A549 (cell line): ENCODE measurements around the gene CATSPERE. TPM values are rescaled to one million over a fixed set of nuclear protein-coding genes. Genes with fewer than 3 reads are reported as not detected.

Experiments used
- ATAC-seq, 2 experiments: fragments of 200-7000 bp in 1 of 2; fragments of >200 bp in 1 of 2; cut with Nextera tagmentation in 1 of 2; cut with Tn5 transposase in 1 of 2; 3 replicates each; pipeline versions ENCODE4 v1.8.0 to v1.9.1; 2018 to 2020; ENCODE audit warnings: mild to moderate bottlenecking in 1 of 2, moderate library complexity in 1 of 2
- CTCF ChIA-PET: fragments of 300-600 bp; sonication (Branson Sonifier 250); formaldehyde crosslinking; extraction: SDS; loops from one replicate; lab custom pipeline; 2021; ENCODE audit warnings: antibody characterized with exemption, inconsistent platforms; lab: Yijun Ruan, JAX
- POLR2A ChIA-PET: fragments of 350-600 bp; formaldehyde crosslinking; extraction: SDS; loops from one replicate; lab custom pipeline; 2021; ENCODE audit warnings: antibody characterized with exemption, inconsistent platforms; lab: Yijun Ruan, JAX
- DNase-seq, 2 experiments: peaks; one replicate each; pipeline versions ENCODE4 v3.0.0 to v3.0.0-alpha.2; 2011 to 2016; ENCODE audit warnings: low read depth in 1 of 2, low spot score in 1 of 2
- FAIRE-seq: peaks from 2 replicates; lab custom pipeline; 2011; peaks lifted over from hg19 to GRCh38; lab: Jason Lieb, UNC
- H3K27ac ChIP-seq, 2 experiments: fragments of >200 bp; sonication (Bioruptor Twin); formaldehyde crosslinking; 3 replicates each; pipeline ENCODE4 v1.5.1; 2016 to 2017
- H3K4me1 ChIP-seq: fragments of >200 bp; sonication (Bioruptor Twin); formaldehyde crosslinking; 3 replicates; pipeline ENCODE4 v1.6.1; 2016
- H3K4me2 ChIP-seq: fragments of >200 bp; sonication (Bioruptor Twin); formaldehyde crosslinking; 3 replicates; pipeline ENCODE4 v1.6.1; 2016
- H3K4me3 ChIP-seq: fragments of >200 bp; sonication (Bioruptor Twin); formaldehyde crosslinking; 3 replicates; pipeline ENCODE4 v1.5.1; 2016
- H3K9me3 ChIP-seq: fragments of >200 bp; sonication (Bioruptor Twin); formaldehyde crosslinking; 3 replicates; pipeline ENCODE4 v1.6.1; 2016
- EHF ChIP-seq: fragments of 250-450 bp; sonication (Bioruptor Pico); IDR thresholded peaks from 2 replicates; pipeline ENCODE4 v1.5.0; 2020; ENCODE audit warnings: mild to moderate bottlenecking
- ESRRA ChIP-seq: fragments of 150-350 bp; IDR thresholded peaks from 2 replicates; pipeline ENCODE4 v1.6.1; 2014; ENCODE audit warnings: mild to moderate bottlenecking, low read length, borderline replicate concordance
- FOSL2 ChIP-seq, 2 experiments: fragments of 450-650 bp in 1 of 2; fragments of >200 bp in 1 of 2; sonication (Bioruptor Twin) in 1 of 2; formaldehyde crosslinking; IDR thresholded peaks; 2 replicates each; pipeline versions ENCODE4 v1.5.0 to v1.6.1; 2016 to 2020; ENCODE audit warnings: mild to moderate bottlenecking in 1 of 2, moderate library complexity in 1 of 2
- GATA3 ChIP-seq: IDR thresholded peaks from 2 replicates; pipeline ENCODE4 v1.6.1; 2012; ENCODE audit warnings: borderline replicate concordance
- JUNB ChIP-seq: fragments of >200 bp; sonication (Bioruptor Twin); formaldehyde crosslinking; IDR thresholded peaks from 2 replicates; pipeline ENCODE4 v1.6.1; 2016
- KDM1A ChIP-seq: fragments of 200-600 bp; sonication (generic); IDR thresholded peaks from 2 replicates; pipeline ENCODE4 v1.6.1; 2016; ENCODE audit warnings: low read depth, mild to moderate bottlenecking
- MAZ ChIP-seq: fragments of 150-350 bp; IDR thresholded peaks from 2 replicates; pipeline ENCODE4 v1.6.1; 2014; ENCODE audit warnings: antibody characterized with exemption, low read depth, low read length, borderline replicate concordance
- NFE2L2 ChIP-seq: fragments of 150-350 bp; conservative IDR thresholded peaks from 2 replicates; pipeline ENCODE4 v1.6.1; 2014; ENCODE audit warnings: low read length
- RAD21 ChIP-seq, 2 experiments: fragments of >200 bp in 1 of 2; sonication (Bioruptor Twin) in 1 of 2; formaldehyde crosslinking in 1 of 2; IDR thresholded peaks in 1 of 2; conservative IDR thresholded peaks in 1 of 2; 2 replicates in 1 of 2; 3 replicates in 1 of 2; pipeline ENCODE4 v1.6.1; 2012 to 2018; ENCODE audit warnings: inconsistent platforms in 1 of 2
- REST ChIP-seq: fragments of 200-600 bp; sonication (generic); IDR thresholded peaks from 2 replicates; pipeline ENCODE4 v1.6.1; 2016; ENCODE audit warnings: antibody characterized with exemption, mild to moderate bottlenecking, moderate library complexity
- RFX5 ChIP-seq: fragments of 450-650 bp; IDR thresholded peaks from 2 replicates; pipeline ENCODE4 v1.7.1; 2014; ENCODE audit warnings: antibody characterized with exemption, mild to moderate bottlenecking, moderate library complexity
- RNF2 ChIP-seq: fragments of 200-600 bp; sonication (generic); IDR thresholded peaks from 2 replicates; pipeline ENCODE4 v1.6.1; 2016; ENCODE audit warnings: low read depth, mild to moderate bottlenecking, antibody characterized with exemption, moderate library complexity, borderline replicate concordance
- SMC3 ChIP-seq: fragments of >200 bp; sonication (Bioruptor Twin); formaldehyde crosslinking; IDR thresholded peaks from 3 replicates; pipeline ENCODE4 v1.6.1; 2018; ENCODE audit warnings: inconsistent platforms
- ZFP36 ChIP-seq: fragments of 450-650 bp; IDR thresholded peaks from 2 replicates; pipeline ENCODE4 v1.6.1; 2014; ENCODE audit warnings: borderline replicate concordance; ENCODE audit not compliant: partially characterized antibody
- ZSCAN20 ChIP-seq: fragments of 250-450 bp; sonication (Bioruptor Pico); IDR thresholded peaks from 2 replicates; pipeline ENCODE4 v1.8.0; 2022; ENCODE audit warnings: mild to moderate bottlenecking, moderate library complexity
- WGBS: methylation state at CpG from one replicate; pipeline ENCODE4 v1.1.6; 2017; ENCODE audit errors: missing lambda C conversion rate; 5-methylcytosine and 5-hydroxymethylcytosine counted together
- polyA plus RNA-seq, 4 experiments: library from polyadenylated mRNA; depleted of rRNA in 3 of 4; stranded (reverse); fragments of >200 nt; fragmentation: RNase III in 1 of 4; extraction: RNeasy Plus Mini Kit Qiagen cat#74134 plus additional on column Dnase treatment in 1 of 4; gene quantifications; 2 replicates in 3 of 4; 3 replicates in 1 of 4; pipeline ENCODE4 v1.2.3, GENCODE V29; 2011 to 2017
- TF ChIP-seq, protein P1 (sequence below): fragments of 250-450 bp; sonication (Bioruptor Pico); IDR thresholded peaks from 2 replicates; pipeline ENCODE4 v1.5.0; 2020; ENCODE audit warnings: low read depth, mild to moderate bottlenecking, moderate library complexity
- TF ChIP-seq, protein P2 (sequence below): fragments of >200 bp; sonication (Bioruptor Twin); formaldehyde crosslinking; IDR thresholded peaks from 3 replicates; pipeline ENCODE4 v1.5.1; 2016
- TF ChIP-seq, protein P3 (sequence below): IDR thresholded peaks from 2 replicates; pipeline ENCODE4 v1.6.1; 2012; ENCODE audit warnings: low read depth, borderline replicate concordance
- TF ChIP-seq, protein P4 (sequence below): fragments of >200 bp; sonication (Bioruptor Twin); formaldehyde crosslinking; IDR thresholded peaks from 2 replicates; pipeline ENCODE4 v1.6.1; 2016

Gene CATSPERE
- polyA plus RNA-seq, 2 of the 4 experiments (the other 2 are of a cell fraction) = 0.25 to 0.43 TPM

DNA sequence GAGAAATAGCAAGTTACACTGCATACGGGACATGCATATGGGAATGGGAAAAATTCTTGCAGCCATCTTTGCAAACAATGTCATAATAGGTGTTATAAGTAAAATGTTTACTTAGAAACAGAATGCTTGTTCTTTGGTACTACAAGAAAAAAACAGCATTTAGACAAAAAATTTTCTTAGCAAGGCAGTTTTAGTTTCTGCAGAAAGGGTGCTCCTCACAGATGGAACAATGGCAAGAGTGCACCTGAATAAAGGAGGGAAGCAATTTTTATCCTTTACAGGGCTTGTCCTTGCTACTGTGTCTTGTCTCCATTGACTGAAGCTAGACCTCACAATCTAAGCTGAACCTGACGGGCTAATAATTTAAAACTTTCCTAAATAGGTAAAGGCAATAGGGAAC is 112.7 kb downstream of the CATSPERE start:
- H3K4me3 ChIP-seq = no peak overlapping the region
- WGBS = 52% methylated on average over 2 of the region's 2 CpGs
- no peak for TF ChIP-seq NFE2L2
- H3K27ac ChIP-seq = no peak overlapping the region
- no peak overlapping the region for H3K4me2 ChIP-seq
- peaks cover 52% of the 10 kb centered on the region for H3K9me3 ChIP-seq
- ATAC-seq (no peak), DNase-seq (no peak), FAIRE-seq (no peak)
- ChIA-PET CTCF (interaction anchor here (1.5 kb wide), 1 partner anchor 10 kb away, joined by 3 read pairs; no protein-coding TSS in a partner anchor), POLR2A (no interaction called here)
- no peaks in the 10 kb centered on the region for H3K4me1 ChIP-seq

DNA sequence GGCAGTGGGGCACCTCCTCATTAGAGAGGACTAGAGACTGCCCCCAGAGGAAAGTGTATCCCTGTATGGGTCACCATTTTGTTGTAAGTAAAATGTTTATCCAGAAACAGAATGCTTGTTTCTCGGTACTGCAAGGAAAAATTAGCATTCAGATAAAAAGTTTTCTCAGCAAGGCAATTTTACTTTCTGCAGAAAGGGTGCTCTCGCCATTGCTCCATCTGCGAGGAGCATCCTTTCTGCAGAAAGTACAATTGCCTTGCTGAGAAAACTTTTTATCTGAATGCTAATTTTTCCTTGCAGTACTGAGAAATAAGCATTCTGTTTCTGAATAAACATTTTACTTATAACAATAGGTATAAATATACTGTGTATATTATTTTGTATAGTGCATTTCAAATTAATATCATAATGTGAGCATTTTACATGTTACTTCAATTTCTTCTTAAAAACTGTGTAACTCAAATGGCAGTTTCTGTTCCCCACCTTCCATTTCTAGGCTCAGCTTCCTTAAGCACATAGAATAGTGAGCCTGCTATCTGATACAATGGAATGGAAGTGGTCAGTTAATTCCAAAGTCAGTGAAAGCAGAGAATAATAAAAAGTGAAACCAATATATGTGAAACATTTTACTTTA is 115.3 kb downstream of the CATSPERE start:
- H3K9me3 ChIP-seq = peaks cover 52% of the 10 kb centered on the region
- ChIA-PET CTCF (no interaction called here), POLR2A (no interaction called here)
- WGBS = 64% methylated on average over 3 of the region's 3 CpGs
- TF ChIP-seq FOSL2 (IDR thresholded peaks at IDR 0.05) (no peak), FOSL2 (CRISPR knock-in tag; IDR thresholded peaks at IDR 0.05) (no peak), NFE2L2 (no peak), RNF2 (no peak), SMC3 (no peak), ZFP36 (no peak), REST (no peak), KDM1A (no peak), MAZ (no peak), ESRRA (no peak), RAD21 (conservative IDR thresholded peaks at IDR 0.05 in 1 of 2, IDR thresholded peaks at IDR 0.05 in 1 of 2) (no peak), GATA3 (no peak), JUNB (no peak), EHF (CRISPR knock-in tag) (no peak), RFX5 (no peak), ZSCAN20 (CRISPR knock-in tag) (no peak)
- TF ChIP-seq, protein P1, sequence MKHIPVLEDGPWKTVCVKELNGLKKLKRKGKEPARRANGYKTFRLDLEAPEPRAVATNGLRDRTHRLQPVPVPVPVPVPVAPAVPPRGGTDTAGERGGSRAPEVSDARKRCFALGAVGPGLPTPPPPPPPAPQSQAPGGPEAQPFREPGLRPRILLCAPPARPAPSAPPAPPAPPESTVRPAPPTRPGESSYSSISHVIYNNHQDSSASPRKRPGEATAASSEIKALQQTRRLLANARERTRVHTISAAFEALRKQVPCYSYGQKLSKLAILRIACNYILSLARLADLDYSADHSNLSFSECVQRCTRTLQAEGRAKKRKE (CRISPR knock-in tag) = no peak
- TF ChIP-seq, protein P2, sequence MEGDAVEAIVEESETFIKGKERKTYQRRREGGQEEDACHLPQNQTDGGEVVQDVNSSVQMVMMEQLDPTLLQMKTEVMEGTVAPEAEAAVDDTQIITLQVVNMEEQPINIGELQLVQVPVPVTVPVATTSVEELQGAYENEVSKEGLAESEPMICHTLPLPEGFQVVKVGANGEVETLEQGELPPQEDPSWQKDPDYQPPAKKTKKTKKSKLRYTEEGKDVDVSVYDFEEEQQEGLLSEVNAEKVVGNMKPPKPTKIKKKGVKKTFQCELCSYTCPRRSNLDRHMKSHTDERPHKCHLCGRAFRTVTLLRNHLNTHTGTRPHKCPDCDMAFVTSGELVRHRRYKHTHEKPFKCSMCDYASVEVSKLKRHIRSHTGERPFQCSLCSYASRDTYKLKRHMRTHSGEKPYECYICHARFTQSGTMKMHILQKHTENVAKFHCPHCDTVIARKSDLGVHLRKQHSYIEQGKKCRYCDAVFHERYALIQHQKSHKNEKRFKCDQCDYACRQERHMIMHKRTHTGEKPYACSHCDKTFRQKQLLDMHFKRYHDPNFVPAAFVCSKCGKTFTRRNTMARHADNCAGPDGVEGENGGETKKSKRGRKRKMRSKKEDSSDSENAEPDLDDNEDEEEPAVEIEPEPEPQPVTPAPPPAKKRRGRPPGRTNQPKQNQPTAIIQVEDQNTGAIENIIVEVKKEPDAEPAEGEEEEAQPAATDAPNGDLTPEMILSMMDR = no peak
- TF ChIP-seq, protein P3, sequence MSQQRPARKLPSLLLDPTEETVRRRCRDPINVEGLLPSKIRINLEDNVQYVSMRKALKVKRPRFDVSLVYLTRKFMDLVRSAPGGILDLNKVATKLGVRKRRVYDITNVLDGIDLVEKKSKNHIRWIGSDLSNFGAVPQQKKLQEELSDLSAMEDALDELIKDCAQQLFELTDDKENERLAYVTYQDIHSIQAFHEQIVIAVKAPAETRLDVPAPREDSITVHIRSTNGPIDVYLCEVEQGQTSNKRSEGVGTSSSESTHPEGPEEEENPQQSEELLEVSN = no peak
- TF ChIP-seq, protein P4, sequence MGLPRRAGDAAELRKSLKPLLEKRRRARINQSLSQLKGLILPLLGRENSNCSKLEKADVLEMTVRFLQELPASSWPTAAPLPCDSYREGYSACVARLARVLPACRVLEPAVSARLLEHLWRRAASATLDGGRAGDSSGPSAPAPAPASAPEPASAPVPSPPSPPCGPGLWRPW = no peak
- DNase-seq = peak in 1 of 2 experiments; percentile 12
- H3K4me2 ChIP-seq = no peak overlapping the region
- ATAC-seq = no peak
- FAIRE-seq = no peak
- H3K27ac ChIP-seq = no peak overlapping the region
- no peaks in the 10 kb centered on the region for H3K4me1 ChIP-seq
- no peak overlapping the region for H3K4me3 ChIP-seq
